GM18517 (cell line): ENCODE measurements around the gene LIPT2.
"Not testable (repeated sequence)": the region's sequence is repeated elsewhere in the genome, so short reads cannot be mapped to it uniquely, and the experiment has no call there.

ENCODE experiments used
- ATAC-seq: cut with Tn5 transposase; IDR thresholded peaks from one replicate; pipeline ENCODE4 v1.9.1; 2021; ENCODE audit warnings: mild to moderate bottlenecking, moderate library complexity; ENCODE audit not compliant: unreplicated experiment

The LIPT2 gene

GRCh38 chr11:74492974-74493790 is at the start of gene LIPT2:
TSS of gene LIPT2 (minus strand) at chr11:74493724. CDS start at chr11:74493703, 21 bp downstream.
- peak; percentile 83 for ATAC-seq

GRCh38 chr11:74541466-74541865 is 47.9 kb upstream of the LIPT2 start:
- ATAC-seq = no peak

DNA sequence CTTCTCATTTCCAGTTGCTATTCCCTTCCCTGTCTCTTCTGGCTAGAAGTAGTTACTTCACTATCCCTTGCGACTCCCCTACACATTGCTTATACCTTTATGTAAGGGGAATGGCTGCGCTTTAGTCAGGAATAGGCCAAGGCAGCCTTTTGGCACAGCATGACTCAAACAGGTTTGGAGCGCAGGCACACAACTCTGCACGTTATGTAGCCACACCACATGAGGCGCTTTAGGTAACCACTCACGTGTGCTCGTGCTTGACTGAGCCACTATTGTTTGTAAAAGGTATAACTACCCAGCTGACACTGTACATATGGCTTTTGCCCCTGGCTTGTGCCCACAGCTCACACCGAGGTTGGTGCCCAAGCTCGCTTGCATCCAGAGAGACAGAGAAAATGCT is 46.7 kb upstream of the LIPT2 start:
- ATAC-seq = no peak

DNA sequence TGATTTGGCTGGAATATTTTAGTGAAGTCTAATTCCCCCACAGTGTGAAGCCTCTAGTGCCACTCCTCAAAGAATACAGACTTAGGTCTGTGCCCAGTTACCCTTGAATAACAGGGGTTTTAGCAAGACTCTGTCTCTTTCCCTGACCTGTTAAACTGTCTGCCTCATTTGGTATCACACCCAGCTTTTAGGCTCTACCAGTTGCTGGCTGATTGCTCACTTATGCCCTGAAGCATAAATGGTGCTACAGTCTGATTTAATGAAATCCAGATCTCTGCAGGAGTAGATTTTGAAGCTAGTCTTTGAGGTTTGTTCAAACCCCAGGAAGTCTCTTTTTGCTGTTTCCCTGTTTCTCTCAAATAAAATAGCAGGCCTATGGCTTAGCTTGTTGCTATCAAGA is 45.2 kb upstream of the LIPT2 start:
- no peak for ATAC-seq

- no peak for ATAC-seq
These were observed 42.0 kb upstream of the LIPT2 start for GRCh38 chr11:74535371-74536160.

GRCh38 chr11:74534946-74535275 is 41.4 kb upstream of the LIPT2 start:
- ATAC-seq = not testable (repeated sequence)

DNA sequence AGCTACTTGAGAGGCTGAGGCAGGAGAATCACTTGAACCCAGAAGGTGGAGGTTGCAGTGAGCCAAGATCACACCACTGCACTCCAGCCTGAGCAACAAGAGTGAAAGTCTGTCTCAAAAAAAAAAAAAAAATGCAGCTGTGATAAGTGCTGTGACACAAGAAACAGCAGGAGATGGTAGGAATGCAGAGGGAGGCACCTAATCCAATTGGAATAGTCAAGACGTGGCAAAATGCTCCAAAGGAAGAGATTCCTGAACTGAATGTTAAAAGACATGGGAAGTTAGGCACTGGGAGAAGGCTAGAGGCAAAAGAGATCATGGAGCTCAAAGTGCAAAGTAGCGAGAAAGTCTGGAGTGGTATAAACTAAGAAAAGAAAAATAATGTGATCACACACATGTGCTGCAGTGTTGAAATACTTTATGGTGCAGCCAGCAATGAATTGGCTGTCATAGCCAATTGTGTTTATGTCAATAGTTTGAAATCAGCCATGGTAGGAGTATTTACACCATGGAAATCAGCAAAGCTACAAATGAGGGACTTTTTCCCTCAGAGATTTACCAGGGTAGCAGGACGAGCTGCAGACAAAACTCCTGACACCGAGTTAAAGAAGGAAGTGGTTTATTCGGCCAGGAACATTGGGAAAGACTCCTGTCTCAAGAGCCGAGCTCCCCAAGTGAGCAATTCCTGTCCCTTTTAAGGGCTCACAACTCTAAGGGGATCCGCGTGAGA is 40.9 kb upstream of the LIPT2 start:
- ATAC-seq = no peak

GRCh38 chr11:74533421-74533820 is 39.9 kb upstream of the LIPT2 start:
- no peak for ATAC-seq

- no peak for ATAC-seq
These were observed 39.1 kb upstream of the LIPT2 start for GRCh38 chr11:74532501-74533246.

- ATAC-seq = no peak
These were observed 31.5 kb upstream of the LIPT2 start for GRCh38 chr11:74524978-74525377.

DNA sequence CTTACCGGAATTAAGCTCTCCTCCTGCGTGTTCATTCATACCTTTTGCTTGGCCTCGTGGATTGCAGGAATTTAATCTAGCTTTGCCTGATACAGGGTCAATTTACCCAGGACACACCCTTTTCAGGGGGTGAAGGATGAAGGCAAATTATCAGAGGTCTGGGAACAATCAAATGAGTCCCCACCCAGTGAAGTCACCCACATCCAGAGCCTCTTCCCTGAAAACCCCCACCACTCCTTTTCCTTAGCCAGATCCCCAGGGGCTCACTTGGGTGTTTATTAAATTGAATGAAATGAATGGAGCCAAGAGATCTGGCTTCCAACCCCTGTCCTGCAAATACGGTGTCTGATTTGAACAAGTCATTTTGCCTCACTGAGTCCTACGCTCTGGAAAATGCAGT is 31.0 kb upstream of the LIPT2 start:
- no peak for ATAC-seq

DNA sequence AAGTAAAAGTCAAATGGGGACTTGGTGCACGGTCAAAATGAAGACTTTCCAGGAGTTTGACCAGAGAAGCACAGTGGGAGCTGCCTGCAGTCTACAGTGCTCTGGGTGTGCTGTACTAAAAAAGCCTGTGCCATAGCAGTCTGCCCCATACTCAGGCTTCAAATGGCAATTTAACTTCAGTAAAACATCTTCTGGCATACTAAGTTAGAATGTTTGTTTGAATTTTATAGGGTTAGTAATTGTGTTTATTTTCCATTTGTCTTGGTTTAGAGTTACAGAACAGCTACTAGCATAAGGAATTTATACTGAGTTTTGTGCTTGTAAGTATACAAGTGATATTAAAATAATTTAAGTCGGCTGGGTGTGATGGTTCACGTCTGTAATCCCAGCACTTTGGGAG is 29.3 kb upstream of the LIPT2 start:
- no peak for ATAC-seq

- ATAC-seq = no peak
These were observed 28.2 kb upstream of the LIPT2 start for GRCh38 chr11:74521666-74522252.

GRCh38 chr11:74520927-74521665 is 27.6 kb upstream of the LIPT2 start:
- ATAC-seq = no peak

- no peak for ATAC-seq
These were observed 26.8 kb upstream of the LIPT2 start for GRCh38 chr11:74520316-74520715.

- no peak for ATAC-seq
These were observed 26.2 kb upstream of the LIPT2 start for GRCh38 chr11:74519710-74520109.

- ATAC-seq = not testable (repeated sequence)
These were observed 24.1 kb upstream of the LIPT2 start for GRCh38 chr11:74517592-74517991.

GRCh38 chr11:74507582-74507981 is 14.1 kb upstream of the LIPT2 start:
- ATAC-seq = no peak

DNA sequence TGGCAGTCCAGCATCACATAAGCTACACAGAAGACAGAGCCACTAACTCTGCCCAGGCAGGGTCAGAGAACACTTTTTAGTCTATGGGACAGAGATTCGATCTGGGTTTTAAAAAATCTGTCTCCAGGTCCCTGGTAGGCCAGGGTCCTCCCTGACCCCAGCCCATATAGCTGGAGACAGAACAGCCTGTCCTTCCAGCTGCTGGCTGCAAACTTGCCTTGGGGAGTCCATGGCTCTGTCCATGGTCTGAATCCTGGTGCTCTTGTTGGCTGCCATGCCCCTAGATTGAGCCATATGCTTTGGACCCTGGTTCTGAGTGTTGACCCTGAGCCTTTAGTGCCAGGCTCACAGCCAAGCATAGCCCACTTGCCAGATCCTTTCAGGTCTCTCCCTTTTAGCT is 13.3 kb upstream of the LIPT2 start:
- no peak for ATAC-seq

- ATAC-seq = no peak
These were observed 12.4 kb upstream of the LIPT2 start for GRCh38 chr11:74505911-74506310.
